Activated T-helper 17 cell treated with anti-CD3 and anti-CD28 coated beads, Interleukin-2, amount 50 U/mL, for 72 hours (primary cell): ENCODE data around the gene TSPAN31. TPM values are rescaled to one million over a fixed set of nuclear protein-coding genes. Genes with fewer than 3 reads are reported as not detected.

Experiments used
- ATAC-seq: fragments of 150-1000 bp; cut with Tn5 transposase; replicated peaks from 2 replicates; pipeline ENCODE4 v1.10.0; 2021; ENCODE audit warnings: mild to moderate bottlenecking, moderate library complexity
- H3K27ac Mint-ChIP-seq: one replicate; pipeline ENCODE4 v1.8.0; 2022; ENCODE audit warnings: mixed read lengths
- H3K27me3 Mint-ChIP-seq: one replicate; pipeline ENCODE4 v1.8.0; 2022; ENCODE audit warnings: mixed read lengths
- H3K36me3 Mint-ChIP-seq: one replicate; pipeline ENCODE4 v1.8.0; 2022; ENCODE audit warnings: low read depth, mild to moderate bottlenecking, mixed read lengths
- H3K4me1 Mint-ChIP-seq: one replicate; pipeline ENCODE4 v1.8.0; 2022; ENCODE audit warnings: mixed read lengths
- H3K4me3 Mint-ChIP-seq: one replicate; pipeline ENCODE4 v1.8.0; 2022; ENCODE audit warnings: mild to moderate bottlenecking, mixed read lengths
- H3K9me3 Mint-ChIP-seq: one replicate; pipeline ENCODE4 v1.8.0; 2022; ENCODE audit warnings: mixed read lengths
- total RNA-seq, 2 donors: library from RNA; stranded (reverse); gene quantifications; one replicate each; pipeline ENCODE4 v1.2.3, GENCODE V29; 2022

TSPAN31 gene
- total RNA-seq, 2 donors from 2014 or later, result 10.7 to 18.7 TPM

DNA sequence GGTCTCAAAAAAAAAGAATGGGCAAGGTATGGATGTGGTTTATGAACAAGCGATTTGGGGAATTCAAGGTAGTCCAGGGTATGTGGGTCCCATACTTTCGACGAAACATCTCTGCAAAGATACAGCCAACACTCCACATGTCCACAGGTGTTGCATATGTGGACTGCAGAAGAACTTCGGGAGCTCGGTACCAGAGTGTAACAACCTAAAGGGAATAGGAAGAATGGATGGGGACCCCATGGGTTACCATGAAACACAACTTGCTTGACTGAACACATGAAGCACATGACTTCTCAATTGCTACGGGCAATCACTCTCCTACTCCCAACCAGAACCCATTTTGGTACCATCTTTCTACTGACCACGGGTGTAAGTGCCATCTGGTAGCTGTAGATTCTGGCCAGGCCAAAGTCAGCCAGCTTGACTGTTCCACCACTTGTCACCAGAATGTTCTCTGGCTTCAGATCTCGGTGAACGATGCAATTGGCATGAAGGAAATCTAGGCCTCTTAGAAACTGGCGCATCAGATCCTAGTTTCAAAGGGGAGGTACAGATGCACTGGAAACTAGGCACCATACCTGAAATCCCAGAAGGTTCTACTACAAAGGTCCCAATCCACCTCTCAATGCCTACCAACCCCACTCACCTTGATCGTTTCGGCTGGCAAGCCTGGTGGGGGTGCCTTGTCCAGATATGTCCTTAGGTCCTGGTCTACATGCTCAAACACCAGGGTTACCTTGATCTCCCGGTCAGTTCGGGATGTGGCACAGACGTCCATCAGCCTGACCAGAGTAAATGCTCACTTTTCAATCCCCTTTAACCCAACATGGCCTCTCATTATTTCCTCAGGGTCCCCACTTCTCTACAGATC, 6.0 kb downstream of the TSPAN31 start:
- H3K27ac Mint-ChIP-seq, result peak overlapping the region; percentile 97
- peaks cover 67% of the 10 kb centered on the region for H3K36me3 Mint-ChIP-seq
- H3K9me3 Mint-ChIP-seq, result no peaks in the 10 kb centered on the region
- no peak for ATAC-seq
- peak overlapping the region; percentile 100 for H3K4me3 Mint-ChIP-seq
- H3K4me1 Mint-ChIP-seq, result peaks cover 32% of the 10 kb centered on the region
- no peaks in the 10 kb centered on the region for H3K27me3 Mint-ChIP-seq

GRCh38 chr12:57751432-57751787, 6.6 kb downstream of the TSPAN31 start:
- H3K4me1 Mint-ChIP-seq, result peaks cover 36% of the 10 kb centered on the region

DNA sequence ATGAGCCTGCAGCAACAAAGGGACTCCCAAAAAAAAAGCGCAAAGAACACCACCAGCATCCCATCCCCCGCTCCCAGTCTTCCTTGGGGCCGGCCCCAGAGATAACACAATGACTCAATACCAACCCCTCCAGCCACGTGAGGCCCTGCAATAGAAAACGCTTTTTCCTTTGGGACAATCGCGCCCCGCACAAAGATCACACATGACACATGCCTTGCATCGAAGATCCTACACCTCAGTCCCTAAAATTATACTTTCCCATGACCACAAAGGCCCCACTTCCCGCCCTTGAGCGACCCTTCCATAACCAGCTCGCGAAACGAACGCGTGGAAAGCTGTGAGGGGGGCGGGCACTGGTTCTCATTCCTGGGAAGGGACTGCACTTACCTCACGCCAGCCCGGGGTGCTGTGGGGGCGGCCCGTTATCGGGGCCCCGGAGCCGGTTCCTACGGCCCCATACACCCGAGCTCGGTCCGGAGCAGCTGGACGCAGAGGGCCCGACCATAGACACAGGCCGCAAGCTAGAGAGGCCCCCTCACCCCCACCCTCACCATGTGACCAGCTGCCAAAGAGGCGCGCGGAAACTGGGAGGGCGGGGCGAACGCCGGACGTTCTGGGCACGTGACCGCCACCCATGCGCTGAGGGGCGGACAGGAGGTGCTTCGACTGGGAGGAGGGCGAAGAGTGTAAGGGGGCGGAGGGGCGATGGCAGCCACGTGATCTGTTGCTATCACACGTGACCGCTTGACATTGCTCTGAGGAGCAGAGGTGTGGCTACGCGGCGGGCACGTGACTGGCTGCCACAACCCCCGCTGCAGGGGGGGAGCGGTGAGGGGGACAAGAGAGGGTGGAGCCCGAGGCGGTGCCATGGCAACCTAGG, 7.2 kb downstream of the TSPAN31 start, which contains the start of gene CDK4:
Gene CDK4 (minus strand): TSS at position 523 of the 880 bp plus-strand sequence. CDS start 593 bp downstream, outside the sequence.
- Mint-ChIP-seq H3K4me3 (peak within 1 kb of the TSS; percentile 100), H3K27me3 (no peaks in the 10 kb centered on the region), H3K4me1 (peaks cover 42% of the 10 kb centered on the region), H3K9me3 (no peaks in the 10 kb centered on the region), H3K27ac (peak within 1 kb of the TSS; percentile 97), H3K36me3 (peaks cover 65% of the 10 kb centered on the region)
- ATAC-seq, result peak; percentile 80

More at GRCh38 chr12:57751432-57751787, 6.6 kb downstream of the TSPAN31 start:
- Mint-ChIP-seq H3K27me3 (no peaks in the 10 kb centered on the region), H3K4me3 (peak overlapping the region; percentile 100), H3K9me3 (no peaks in the 10 kb centered on the region), H3K27ac (peak overlapping the region; percentile 97), H3K36me3 (peaks cover 65% of the 10 kb centered on the region)
- no peak for ATAC-seq

- H3K27me3 Mint-ChIP-seq, result no peaks in the 10 kb centered on the region
- H3K9me3 Mint-ChIP-seq, result no peaks in the 10 kb centered on the region
- H3K36me3 Mint-ChIP-seq, result peaks cover 65% of the 10 kb centered on the region
- H3K4me1 Mint-ChIP-seq, result peaks cover 43% of the 10 kb centered on the region
- no peak for ATAC-seq
- H3K4me3 Mint-ChIP-seq, result peak overlapping the region; percentile 100
- H3K27ac Mint-ChIP-seq, result peak overlapping the region; percentile 97
Measured at GRCh38 chr12:57752668-57753000, 7.8 kb downstream of the TSPAN31 start.

DNA sequence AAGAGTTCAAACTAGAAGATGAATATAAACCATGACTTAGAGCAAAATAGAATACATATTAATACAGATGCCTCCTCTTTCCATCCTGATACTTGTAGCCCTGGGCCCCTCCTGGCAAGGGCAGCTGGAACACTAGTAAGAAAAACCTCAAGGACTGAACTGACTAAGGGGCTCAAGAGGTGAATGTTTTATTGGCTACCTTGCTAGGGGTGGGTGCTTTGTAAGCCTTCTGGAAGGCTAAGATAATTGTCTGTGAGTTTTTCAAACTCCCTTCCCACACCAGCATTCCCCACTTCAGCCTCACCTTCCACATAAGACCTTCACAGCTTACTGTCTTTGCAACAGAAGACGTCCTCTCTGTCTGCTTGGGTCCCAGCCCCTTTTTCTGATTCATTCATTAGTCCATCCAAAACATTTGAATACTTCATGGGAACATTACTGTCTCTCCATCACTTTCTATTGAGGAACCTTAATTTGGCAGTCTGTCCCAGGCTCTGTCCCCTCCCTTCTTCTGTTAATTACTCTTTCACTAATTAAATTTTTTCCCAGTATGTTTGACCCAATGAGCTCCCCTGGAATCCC, 9.0 kb downstream of the TSPAN31 start:
- peaks cover 43% of the 10 kb centered on the region for H3K4me1 Mint-ChIP-seq
- H3K36me3 Mint-ChIP-seq, result peaks cover 62% of the 10 kb centered on the region
- peak overlapping the region; percentile 97 for H3K27ac Mint-ChIP-seq
- H3K4me3 Mint-ChIP-seq, result peak overlapping the region; percentile 100
- no peaks in the 10 kb centered on the region for H3K9me3 Mint-ChIP-seq
- no peaks in the 10 kb centered on the region for H3K27me3 Mint-ChIP-seq
- ATAC-seq, result no peak

- Mint-ChIP-seq H3K4me3 (peak within 1 kb of the TSS; percentile 100), H3K9me3 (no peaks in the 10 kb centered on the region), H3K36me3 (peaks cover 60% of the 10 kb centered on the region), H3K4me1 (peaks cover 47% of the 10 kb centered on the region), H3K27ac (peak within 1 kb of the TSS; percentile 97), H3K27me3 (no peaks in the 10 kb centered on the region)
- ATAC-seq, result peak; percentile 59
Measured at GRCh38 chr12:57754411-57755193, 9.8 kb downstream of the TSPAN31 start, which contains the start of gene MARCHF9. Gene MARCHF9 (plus strand): TSS chr12:57755103. CDS start chr12:57755529, 426 bp downstream.

GRCh38 chr12:57755194-57755453, 10.3 kb downstream of the TSPAN31 start:
- Mint-ChIP-seq H3K9me3 (no peaks in the 10 kb centered on the region), H3K27ac (no peak overlapping the region), H3K36me3 (peaks cover 61% of the 10 kb centered on the region), H3K4me1 (peaks cover 52% of the 10 kb centered on the region), H3K4me3 (no peak overlapping the region), H3K27me3 (no peaks in the 10 kb centered on the region)
- ATAC-seq, result no peak

- ATAC-seq, result no peak
- Mint-ChIP-seq H3K27ac (peak overlapping the region; percentile 75), H3K4me3 (peak overlapping the region; percentile 86), H3K27me3 (no peaks in the 10 kb centered on the region), H3K9me3 (no peaks in the 10 kb centered on the region), H3K4me1 (peaks cover 52% of the 10 kb centered on the region), H3K36me3 (peaks cover 60% of the 10 kb centered on the region)
Measured at GRCh38 chr12:57755454-57756372, 10.9 kb downstream of the TSPAN31 start.

DNA sequence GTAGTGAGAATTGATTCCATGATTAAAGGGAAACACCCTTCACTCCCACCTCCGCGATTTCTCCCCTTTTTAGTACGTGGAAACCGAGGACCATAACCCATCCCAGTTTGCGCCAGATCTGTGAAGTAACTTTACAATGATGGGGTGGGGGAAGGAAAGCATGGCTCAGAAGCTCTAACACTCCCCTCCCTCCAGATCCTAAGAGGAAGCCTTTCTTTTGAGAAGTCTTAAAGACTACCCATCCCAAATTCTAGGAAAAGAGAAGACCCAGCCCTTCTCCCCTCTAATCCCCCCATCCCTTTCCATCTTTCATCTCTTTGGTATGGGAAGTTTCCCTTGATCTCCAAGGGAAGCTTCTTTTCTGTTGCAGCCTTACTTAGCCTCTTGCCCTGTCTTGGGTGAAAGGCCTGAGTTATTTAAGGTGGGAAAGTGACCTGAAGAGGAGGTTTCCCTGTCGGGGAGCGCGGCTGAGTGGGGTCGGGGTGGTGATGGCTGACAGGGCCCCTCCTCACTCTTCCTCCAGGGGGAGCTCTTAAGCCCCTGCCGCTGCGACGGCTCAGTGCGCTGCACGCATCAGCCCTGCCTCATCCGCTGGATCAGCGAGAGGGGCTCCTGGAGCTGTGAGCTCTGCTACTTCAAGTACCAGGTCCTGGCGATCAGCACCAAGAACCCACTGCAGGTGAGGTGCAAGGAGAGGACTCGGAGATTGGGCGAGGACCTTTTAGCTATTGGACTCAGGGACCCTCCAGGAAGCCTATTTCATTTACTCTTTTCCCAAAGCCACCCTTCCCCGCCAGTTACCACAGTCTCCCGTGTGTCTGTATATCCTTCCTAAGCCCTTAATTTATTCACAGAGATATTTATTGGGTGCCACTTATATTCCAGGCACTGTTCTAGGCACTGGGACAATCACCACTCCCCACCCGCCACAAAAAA, 11.8 kb downstream of the TSPAN31 start:
- Mint-ChIP-seq H3K36me3 (peaks cover 60% of the 10 kb centered on the region), H3K27me3 (no peaks in the 10 kb centered on the region), H3K9me3 (no peaks in the 10 kb centered on the region), H3K27ac (peak overlapping the region; percentile 75), H3K4me3 (peak overlapping the region; percentile 86), H3K4me1 (peaks cover 44% of the 10 kb centered on the region)
- peak; percentile 30 for ATAC-seq

DNA sequence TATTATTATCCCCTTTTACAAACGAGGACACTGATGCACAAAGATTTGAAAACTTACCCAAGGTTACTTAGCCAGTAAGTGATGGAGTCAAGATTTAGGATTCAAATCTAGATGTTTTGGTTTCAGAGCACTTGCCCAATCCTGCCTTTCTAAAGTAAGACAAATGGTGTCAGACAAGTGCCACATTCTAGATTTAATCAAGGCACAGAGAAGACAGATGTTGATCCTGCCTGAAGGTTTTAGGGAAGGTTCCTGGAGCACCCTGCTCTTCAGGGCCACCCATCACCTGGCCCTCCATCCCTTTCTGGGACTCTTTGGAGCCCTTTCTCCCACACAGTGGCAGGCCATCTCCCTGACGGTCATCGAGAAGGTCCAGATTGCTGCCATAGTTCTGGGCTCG, 12.9 kb downstream of the TSPAN31 start:
- Mint-ChIP-seq H3K27ac (no peak overlapping the region), H3K4me3 (no peak overlapping the region), H3K36me3 (peaks cover 59% of the 10 kb centered on the region), H3K4me1 (peaks cover 38% of the 10 kb centered on the region), H3K9me3 (no peaks in the 10 kb centered on the region), H3K27me3 (no peaks in the 10 kb centered on the region)
- no peak for ATAC-seq

- Mint-ChIP-seq H3K36me3 (peaks cover 69% of the 10 kb centered on the region), H3K4me3 (no peak overlapping the region), H3K27ac (no peak overlapping the region), H3K27me3 (no peaks in the 10 kb centered on the region), H3K9me3 (no peaks in the 10 kb centered on the region), H3K4me1 (peaks cover 34% of the 10 kb centered on the region)
- ATAC-seq, result no peak
Measured at GRCh38 chr12:57758552-57759359, 13.9 kb downstream of the TSPAN31 start.
